GM15510 (cell line): ENCODE data around the gene UBE2L5.

ENCODE experiments used
- POLR2A ChIP-seq: IDR thresholded peaks from 3 replicates; pipeline ENCODE4 v1.6.1; 2011; ENCODE audit warnings: borderline replicate concordance; ENCODE audit not compliant: insufficient read length; ENCODE audit errors: extremely low read depth

UBE2L5 gene

DNA sequence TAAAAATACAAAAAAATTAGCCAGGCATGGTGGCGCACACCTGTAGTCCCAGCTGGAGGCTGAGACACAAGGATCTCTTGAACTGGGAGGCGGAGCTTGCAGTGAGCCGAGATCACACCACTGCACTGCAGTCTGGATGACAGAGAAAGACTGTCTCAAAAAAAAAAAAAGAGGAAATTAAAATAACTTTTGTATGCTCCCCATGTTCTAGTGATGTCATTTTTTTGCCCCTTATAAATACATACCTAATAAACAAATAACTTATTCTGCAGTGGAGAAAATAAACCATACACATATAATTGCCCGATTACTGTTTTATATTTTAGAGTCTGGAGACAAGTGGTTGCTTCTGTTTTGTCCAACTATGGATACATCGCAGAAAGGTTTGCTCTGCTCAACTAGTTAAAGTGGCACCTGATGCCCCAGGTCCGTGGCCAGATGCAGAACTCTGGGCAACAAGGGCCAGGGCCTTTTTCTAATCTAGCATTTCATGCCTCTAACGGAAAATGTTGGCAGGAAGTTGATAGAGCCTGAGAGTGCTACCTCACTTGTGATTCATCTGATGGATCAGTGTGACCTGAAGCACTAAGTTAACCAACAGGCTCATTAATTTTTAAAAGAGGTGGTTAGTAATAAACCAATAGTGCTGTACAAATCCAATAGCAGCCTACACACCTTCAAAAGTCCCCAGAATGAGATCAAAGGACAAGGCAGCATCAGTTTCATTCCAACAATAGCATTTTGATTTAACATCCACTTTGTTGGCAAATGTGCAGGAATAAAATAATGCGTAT, 18.8 kb downstream of the UBE2L5 start:
- TF ChIP-seq POLR2A = no peak

DNA sequence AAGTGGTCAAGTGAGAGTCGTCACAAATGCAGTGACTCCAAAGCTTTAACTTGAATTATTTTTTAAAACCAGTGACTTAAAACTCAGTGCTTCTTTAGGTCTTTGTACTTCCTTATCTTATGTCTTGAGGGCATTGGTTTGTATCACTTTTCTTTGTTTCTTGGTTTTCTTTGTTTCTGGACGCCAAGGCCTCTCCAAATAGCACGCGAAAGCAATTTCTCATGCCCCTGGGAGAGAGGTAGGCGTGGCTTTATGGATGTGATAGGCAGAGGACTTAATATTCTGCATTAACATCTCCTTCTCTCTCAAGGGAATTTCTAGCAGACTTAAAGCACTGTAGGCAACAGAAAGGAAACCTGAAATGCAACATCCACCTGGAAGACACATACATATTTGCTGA, 20.6 kb downstream of the UBE2L5 start:
- no peak for TF ChIP-seq POLR2A

DNA sequence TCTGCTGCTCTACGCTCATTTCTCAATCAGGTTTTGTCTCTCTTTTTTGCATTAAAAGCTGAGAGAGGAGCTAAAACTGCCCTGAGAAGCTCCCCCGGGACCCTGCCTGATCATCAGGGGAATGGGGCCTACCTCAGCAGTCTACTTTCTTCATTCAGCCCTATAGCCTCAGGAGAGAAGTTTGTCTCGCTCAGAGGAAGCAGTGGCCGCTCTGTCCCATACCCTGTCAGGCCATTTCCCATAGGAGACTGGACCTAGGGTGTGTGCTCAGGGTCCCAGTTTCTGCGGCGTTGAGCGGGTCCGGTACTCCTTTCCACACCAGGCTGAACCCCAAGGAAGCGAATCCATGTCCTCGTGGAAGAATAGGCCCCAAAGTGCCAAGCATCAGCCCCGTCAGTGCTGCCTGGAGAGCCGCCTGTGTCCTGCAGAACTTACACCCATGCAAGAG, 21.7 kb downstream of the UBE2L5 start:
- peak; percentile 41 for TF ChIP-seq POLR2A

DNA sequence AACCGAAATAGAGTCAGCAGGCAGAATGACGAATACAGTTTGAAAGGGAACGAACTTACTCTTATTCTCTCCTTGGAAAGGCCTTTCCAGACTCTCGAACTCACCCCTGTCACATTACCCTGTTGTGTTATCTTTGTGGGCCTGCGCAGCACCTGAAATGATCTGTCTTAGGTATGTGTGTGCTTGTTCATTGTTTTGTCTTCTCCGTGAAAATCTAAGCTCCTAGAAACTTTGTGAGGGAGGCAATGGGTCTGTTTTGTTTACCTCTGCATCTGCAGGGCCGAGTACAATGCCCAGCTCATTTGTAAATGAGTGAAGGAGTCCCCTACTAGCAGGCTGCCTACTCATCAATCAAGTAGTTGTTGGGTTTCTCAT, 23.8 kb downstream of the UBE2L5 start:
- no peak for TF ChIP-seq POLR2A

DNA sequence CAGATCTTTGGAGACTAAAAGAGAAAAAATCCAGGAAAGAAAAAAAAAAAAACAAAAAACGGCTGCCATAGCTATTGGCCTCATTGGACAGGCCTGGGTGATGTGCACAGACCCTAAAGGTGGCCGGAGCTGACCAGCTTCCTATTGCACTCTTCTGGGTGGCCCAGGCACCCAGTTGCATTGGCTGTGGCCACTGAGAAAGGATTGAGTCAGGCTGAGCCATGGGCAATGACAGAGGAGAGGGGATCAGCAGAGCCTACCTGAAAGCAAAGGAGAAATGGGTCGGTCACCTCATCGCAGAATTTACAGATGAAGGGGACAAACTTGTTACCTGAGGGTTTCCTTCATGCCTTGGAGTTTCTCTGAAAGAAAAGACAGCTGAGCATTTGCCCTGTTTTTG, 26.1 kb downstream of the UBE2L5 start:
- TF ChIP-seq POLR2A = no peak

GRCh38 chr13:30450066-30450465, 27.8 kb downstream of the UBE2L5 start:
- TF ChIP-seq POLR2A = no peak

DNA sequence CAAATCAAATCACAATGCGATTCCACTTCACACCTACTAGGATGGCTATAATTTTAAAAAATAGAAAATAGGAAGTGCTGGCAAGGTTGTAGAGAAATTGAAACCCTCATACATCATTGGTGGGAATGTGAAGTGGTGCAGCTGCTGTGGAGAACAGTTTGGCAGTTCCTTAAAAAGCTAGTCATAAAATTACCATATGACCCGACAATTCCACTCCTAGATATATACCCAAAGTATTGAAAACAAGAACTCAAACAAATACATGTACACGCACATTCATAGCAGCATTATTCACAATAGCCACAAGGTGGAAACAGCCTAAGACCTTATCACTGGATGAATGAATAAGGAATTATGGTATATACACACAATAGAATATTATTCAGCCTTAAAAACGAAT, 31.4 kb downstream of the UBE2L5 start:
- no peak for TF ChIP-seq POLR2A

- TF ChIP-seq POLR2A = no peak
Measured at GRCh38 chr13:30454991-30455390, 32.7 kb downstream of the UBE2L5 start.

DNA sequence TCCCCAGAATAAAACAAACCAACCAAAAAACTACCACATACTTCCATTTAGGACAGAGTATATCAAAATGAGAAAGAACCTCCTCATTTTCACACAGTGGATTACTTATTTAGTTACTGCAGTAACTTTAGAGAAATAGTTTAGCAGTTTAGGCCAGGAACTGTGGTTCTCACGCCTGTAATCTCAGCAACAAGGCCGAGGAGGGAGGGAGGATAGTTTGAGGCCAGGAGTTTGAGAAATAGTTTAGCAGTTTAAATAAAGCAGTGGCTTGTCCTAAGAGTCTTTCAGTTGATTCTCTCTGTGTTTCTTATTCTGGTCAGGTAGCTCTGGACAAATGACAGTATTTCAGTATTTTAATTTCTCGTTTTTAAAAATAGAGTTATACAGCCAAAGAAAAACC, 34.0 kb downstream of the UBE2L5 start:
- no peak for TF ChIP-seq POLR2A

GRCh38 chr13:30457306-30457891, 35.1 kb downstream of the UBE2L5 start:
- TF ChIP-seq POLR2A = no peak

DNA sequence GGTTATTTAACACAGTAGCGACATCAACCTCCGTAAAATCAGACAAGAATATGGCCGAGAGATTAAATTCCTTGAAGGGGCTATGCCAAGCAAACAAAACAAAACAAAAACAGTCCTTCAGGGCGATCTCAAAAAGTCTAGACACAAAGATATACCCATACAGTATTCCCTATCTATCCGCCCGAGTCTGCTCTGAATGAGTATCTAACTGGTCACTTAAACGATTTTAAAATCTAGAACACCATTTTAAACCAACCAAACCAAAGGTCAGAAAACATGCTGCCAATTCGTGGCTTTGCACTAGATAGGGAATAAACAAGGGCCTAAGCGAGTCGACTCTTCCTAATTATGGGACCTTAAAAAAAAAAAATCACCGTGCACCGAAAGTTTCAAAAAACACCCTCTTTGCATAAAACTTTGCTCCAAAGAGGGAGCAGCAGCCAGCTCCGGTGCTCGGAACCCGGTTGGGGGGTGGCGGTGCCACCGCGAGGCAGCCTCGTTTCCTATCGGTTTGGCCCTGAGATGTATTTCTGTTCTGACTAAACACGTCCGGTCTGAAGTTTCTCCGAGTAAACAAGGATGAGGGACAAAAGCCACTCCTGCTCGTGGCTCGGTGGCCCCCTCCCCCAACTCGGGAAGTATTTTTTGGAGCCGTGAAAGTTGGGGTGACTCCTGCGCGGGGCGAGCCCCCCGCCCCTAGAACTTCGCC, 41.6 kb downstream of the UBE2L5 start:
- TF ChIP-seq POLR2A = no peak

- TF ChIP-seq POLR2A = peak; percentile 51
Measured at GRCh38 chr13:30464496-30465342, 42.4 kb downstream of the UBE2L5 start.

DNA sequence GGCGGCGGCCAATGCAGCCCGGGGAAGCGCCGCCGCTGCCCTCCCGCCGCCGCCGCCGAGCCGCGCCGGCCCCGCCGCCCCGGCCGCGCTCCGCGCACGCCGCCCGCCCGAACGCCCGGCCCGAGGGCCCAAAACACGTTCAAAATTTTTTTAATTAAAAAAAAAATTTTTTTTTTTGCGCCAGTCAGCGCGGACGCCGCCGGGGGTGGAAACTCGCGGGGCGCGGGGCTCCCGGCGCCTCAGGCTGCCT, 43.0 kb downstream of the UBE2L5 start:
- no peak for TF ChIP-seq POLR2A

- peak; percentile 85 for TF ChIP-seq POLR2A
Measured at GRCh38 chr13:30465593-30466357, 43.5 kb downstream of the UBE2L5 start, which contains the start of gene HMGB1. TSS of gene HMGB1 (minus strand) at chr13:30465936. CDS start at chr13:30463680, 2,256 bp downstream.
